Measurements from ENCODE around the gene PFDN1. TPM values are rescaled to one million over a fixed set of nuclear protein-coding genes. Genes with fewer than 3 reads are reported as not detected.
"Not testable (repeated sequence)": the region's sequence is repeated elsewhere in the genome, so short reads cannot be mapped to it uniquely, and the experiment has no call there.

The PFDN1 gene
- total RNA-seq, 3 donors from 2014 or later (not counting 1 experiment from before 2014, with no cell fraction given): 28.0 to 39.1 (median 37.6) TPM

DNA sequence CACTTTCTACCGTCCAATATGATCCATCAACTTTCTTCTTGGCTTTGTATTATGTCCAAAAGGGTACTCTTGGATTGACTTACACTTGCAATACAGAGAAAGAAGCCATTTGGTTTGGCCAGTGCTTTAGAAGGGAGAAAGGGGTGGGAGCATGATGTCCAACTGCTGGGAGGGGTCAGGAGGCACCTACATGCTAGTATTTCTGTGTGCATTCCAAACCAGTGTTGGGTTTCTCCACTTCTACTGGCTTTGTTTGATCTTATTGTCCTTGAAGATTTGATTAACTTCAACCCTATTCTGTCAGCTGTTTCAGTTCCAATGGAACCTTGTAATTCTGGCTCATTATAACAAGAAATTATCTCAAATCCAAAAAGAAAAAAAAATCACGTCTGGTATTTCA lies 100.3 kb downstream of the PFDN1 start:
- H3K4me3 Mint-ChIP-seq: no peak overlapping the region
- peaks cover 0 to 2% of the 10 kb centered on the region in 2 donors for H3K4me1 Mint-ChIP-seq
- DNase-seq (no peak), ATAC-seq (no peak)
- H3K27me3 Mint-ChIP-seq (ENCODE audit: low read depth in 2 of 2): peaks cover 0 to 8% of the 10 kb centered on the region in 2 donors
- no peaks in the 10 kb centered on the region for H3K27me3 ChIP-seq (ENCODE audit: control insufficient read depth, insufficient read depth, low read length)
- no peak overlapping the region for H3K4me3 ChIP-seq (ENCODE audit: low read length)
- TF ChIP-seq, protein P1, sequence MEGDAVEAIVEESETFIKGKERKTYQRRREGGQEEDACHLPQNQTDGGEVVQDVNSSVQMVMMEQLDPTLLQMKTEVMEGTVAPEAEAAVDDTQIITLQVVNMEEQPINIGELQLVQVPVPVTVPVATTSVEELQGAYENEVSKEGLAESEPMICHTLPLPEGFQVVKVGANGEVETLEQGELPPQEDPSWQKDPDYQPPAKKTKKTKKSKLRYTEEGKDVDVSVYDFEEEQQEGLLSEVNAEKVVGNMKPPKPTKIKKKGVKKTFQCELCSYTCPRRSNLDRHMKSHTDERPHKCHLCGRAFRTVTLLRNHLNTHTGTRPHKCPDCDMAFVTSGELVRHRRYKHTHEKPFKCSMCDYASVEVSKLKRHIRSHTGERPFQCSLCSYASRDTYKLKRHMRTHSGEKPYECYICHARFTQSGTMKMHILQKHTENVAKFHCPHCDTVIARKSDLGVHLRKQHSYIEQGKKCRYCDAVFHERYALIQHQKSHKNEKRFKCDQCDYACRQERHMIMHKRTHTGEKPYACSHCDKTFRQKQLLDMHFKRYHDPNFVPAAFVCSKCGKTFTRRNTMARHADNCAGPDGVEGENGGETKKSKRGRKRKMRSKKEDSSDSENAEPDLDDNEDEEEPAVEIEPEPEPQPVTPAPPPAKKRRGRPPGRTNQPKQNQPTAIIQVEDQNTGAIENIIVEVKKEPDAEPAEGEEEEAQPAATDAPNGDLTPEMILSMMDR (IDR thresholded peaks at IDR 0.05): no peak
- intact Hi-C loops (cut with micrococcal nuclease): no loop called here
- no peaks in the 10 kb centered on the region for H3K9me3 ChIP-seq (ENCODE audit: control insufficient read depth, insufficient read depth, low read length)
- H3K27ac Mint-ChIP-seq: no peak overlapping the region
- no peaks in the 10 kb centered on the region for H3K4me1 ChIP-seq (ENCODE audit: control insufficient read depth, insufficient read depth, low read length)
- WGBS (ENCODE audit: insufficient coverage): 100% methylated on average over 1 of the region's 2 CpGs
- H3K36me3 Mint-ChIP-seq: no peaks in the 10 kb centered on the region
- H3K27ac ChIP-seq (ENCODE audit: low read length): no peak overlapping the region
- no peaks in the 10 kb centered on the region for H3K9me3 Mint-ChIP-seq
- no peaks in the 10 kb centered on the region for H3K36me3 ChIP-seq (ENCODE audit: control insufficient read depth, insufficient read depth, low read length)

DNA sequence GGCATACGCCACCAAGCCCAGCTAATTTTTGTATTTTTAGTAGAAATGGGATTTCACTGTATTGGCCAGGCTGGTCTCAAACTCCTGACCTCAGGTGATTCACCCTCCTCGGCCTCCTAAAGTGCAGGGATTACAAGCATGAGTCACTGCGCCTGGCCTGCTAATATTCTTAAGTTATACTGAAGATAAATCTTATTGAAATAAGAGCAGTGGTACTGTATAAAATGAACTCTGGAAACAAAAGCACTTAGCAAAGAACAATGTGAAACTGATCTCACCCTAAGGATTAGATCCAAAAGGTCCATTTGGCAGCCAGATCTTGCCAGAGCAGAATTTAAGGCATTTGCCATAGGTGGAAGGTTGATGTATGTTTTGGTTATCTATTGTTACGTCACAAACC lies 100.8 kb downstream of the PFDN1 start:
- DNase-seq (no peak), ATAC-seq (no peak)
- no peak overlapping the region for H3K4me3 Mint-ChIP-seq
- H3K36me3 Mint-ChIP-seq: no peaks in the 10 kb centered on the region
- Histone ChIP-seq H3K36me3 (ENCODE audit: control insufficient read depth, insufficient read depth, low read length) (no peaks in the 10 kb centered on the region), H3K4me3 (ENCODE audit: low read length) (no peak overlapping the region), H3K4me1 (ENCODE audit: control insufficient read depth, insufficient read depth, low read length) (no peaks in the 10 kb centered on the region), H3K27me3 (ENCODE audit: control insufficient read depth, insufficient read depth, low read length) (no peaks in the 10 kb centered on the region), H3K9me3 (ENCODE audit: control insufficient read depth, insufficient read depth, low read length) (no peaks in the 10 kb centered on the region), H3K27ac (ENCODE audit: low read length) (no peak overlapping the region)
- peaks cover 0 to 8% of the 10 kb centered on the region in 2 donors for H3K27me3 Mint-ChIP-seq (ENCODE audit: low read depth in 2 of 2)
- no peaks in the 10 kb centered on the region for H3K9me3 Mint-ChIP-seq
- intact Hi-C loops (cut with micrococcal nuclease): no loop called here
- H3K4me1 Mint-ChIP-seq: no peaks in the 10 kb centered on the region
- WGBS (ENCODE audit: insufficient coverage): 81% methylated on average over 3 of the region's 4 CpGs
- TF ChIP-seq, protein P1 (IDR thresholded peaks at IDR 0.05): no peak
- H3K27ac Mint-ChIP-seq: no peak overlapping the region

DNA sequence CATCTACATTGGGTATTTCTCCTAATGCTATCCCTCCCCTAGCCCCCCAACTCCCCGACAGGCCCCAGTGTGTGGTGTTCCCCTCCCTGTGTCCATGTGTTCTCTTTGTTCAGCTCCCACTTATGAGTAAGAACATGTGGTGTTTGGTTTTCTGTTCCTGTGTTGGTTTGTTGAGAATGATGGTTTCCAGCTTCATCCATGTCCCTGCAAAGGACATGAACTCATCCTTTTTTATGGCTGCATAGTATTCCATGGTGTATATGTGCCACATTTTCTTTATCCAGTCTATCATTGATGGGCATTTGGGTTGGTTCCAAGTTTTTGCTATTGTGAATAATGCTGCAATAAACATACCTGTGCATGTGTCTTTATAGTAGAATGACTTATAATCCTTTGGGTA lies 104.0 kb downstream of the PFDN1 start:
- H3K36me3 Mint-ChIP-seq; DNase-seq; ATAC-seq; intact Hi-C loops (cut with micrococcal nuclease); H3K4me3 ChIP-seq (ENCODE audit: low read length); H3K27me3 ChIP-seq (ENCODE audit: control insufficient read depth, insufficient read depth, low read length); H3K4me1 Mint-ChIP-seq; H3K4me1 ChIP-seq (ENCODE audit: control insufficient read depth, insufficient read depth, low read length); H3K9me3 Mint-ChIP-seq; H3K27me3 Mint-ChIP-seq (ENCODE audit: low read depth in 2 of 2); H3K27ac Mint-ChIP-seq; H3K36me3 ChIP-seq (ENCODE audit: control insufficient read depth, insufficient read depth, low read length); H3K9me3 ChIP-seq (ENCODE audit: control insufficient read depth, insufficient read depth, low read length); H3K4me3 Mint-ChIP-seq; H3K27ac ChIP-seq (ENCODE audit: low read length): not testable (repeated sequence)
- no CpG with 5 or more reads among the region's 1 CpG for WGBS (ENCODE audit: insufficient coverage)

DNA sequence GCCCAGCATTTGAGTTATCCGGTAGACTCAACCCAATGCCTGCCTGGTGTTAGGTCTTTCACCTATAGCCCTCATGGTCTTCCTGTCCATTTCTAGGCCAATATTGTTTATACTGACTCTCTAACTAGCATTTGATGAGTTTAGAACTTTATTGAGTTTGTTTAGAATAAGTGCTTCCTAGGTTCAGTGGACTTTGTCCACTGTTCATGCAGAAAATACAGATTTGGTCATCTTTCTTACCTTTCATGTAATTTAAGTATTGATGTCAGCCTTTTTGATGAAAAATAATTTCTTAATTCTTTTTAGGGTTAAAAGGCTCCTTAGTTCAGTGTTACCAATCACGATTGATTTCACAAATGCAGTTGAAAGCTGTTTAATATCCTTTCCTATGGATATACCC lies 105.9 kb downstream of the PFDN1 start:
- H3K9me3 Mint-ChIP-seq: no peaks in the 10 kb centered on the region
- peaks cover 0 to 3% of the 10 kb centered on the region in 2 donors for H3K27me3 Mint-ChIP-seq (ENCODE audit: low read depth in 2 of 2)
- ATAC-seq: no peak
- no peak for DNase-seq
- WGBS (ENCODE audit: insufficient coverage): 100% methylated on average over 2 of the region's 2 CpGs
- no peak overlapping the region for H3K27ac Mint-ChIP-seq
- intact Hi-C loops (cut with micrococcal nuclease): no loop called here
- no peaks in the 10 kb centered on the region for H3K36me3 ChIP-seq (ENCODE audit: control insufficient read depth, insufficient read depth, low read length)
- no peaks in the 10 kb centered on the region for H3K36me3 Mint-ChIP-seq
- peaks cover 7 to 10% of the 10 kb centered on the region in 2 donors for H3K4me1 Mint-ChIP-seq
- no peak overlapping the region for H3K27ac ChIP-seq (ENCODE audit: low read length)
- H3K27me3 ChIP-seq (ENCODE audit: control insufficient read depth, insufficient read depth, low read length): no peaks in the 10 kb centered on the region
- no peak overlapping the region for H3K4me3 ChIP-seq (ENCODE audit: low read length)
- peaks cover 3% of the 10 kb centered on the region for H3K4me1 ChIP-seq (ENCODE audit: control insufficient read depth, insufficient read depth, low read length)
- H3K9me3 ChIP-seq (ENCODE audit: control insufficient read depth, insufficient read depth, low read length): no peaks in the 10 kb centered on the region
- H3K4me3 Mint-ChIP-seq: no peak overlapping the region
- TF ChIP-seq, protein P1 (IDR thresholded peaks at IDR 0.05): no peak
